D341Med (cell line): ENCODE measurements around the gene CCDC194.
A peak's percentile ranks its signal among the peaks of the same experiment; 100 is the strongest.
"Not testable (repeated sequence)": the region's sequence is repeated elsewhere in the genome, so short reads cannot be mapped to it uniquely, and the experiment has no call there.

Experiments used
- DNase-seq: peaks from one replicate; pipeline ENCODE4 v3.0.0; 2012; ENCODE audit warnings: low spot score

Gene CCDC194

GRCh38 chr19:17376935-17377600 lies 16.9 kb downstream of the CCDC194 start, which contains the start of gene PLVAP:
Gene PLVAP, minus strand, starts transcription at chr19:17377342. Its CDS starts 54 bp downstream, at chr19:17377288.
- DNase-seq, result no peak

- no peak for DNase-seq
Measured at GRCh38 chr19:17370026-17370587, 23.9 kb downstream of the CCDC194 start.

DNA sequence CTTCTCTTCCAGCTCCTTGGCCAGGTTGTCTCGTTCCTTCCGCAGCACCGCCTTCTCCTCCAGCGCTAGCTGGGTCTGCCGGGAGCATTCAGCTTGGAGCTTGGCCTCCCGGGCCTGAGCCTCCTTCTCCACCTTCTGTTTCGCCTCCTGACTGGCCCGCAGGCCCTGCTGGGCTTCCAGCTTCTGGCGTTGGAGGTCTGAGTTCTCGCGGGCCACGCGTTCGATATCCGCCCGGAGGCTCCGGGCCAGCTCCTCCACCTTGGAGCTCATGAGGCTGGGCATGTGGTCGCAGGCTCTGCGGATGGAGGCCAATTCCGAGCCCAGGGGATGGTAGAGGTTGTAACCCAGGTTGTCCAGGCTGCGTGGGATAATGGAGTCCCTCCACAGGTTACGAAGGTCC lies 28.6 kb downstream of the CCDC194 start:
- DNase-seq, result no peak

DNA sequence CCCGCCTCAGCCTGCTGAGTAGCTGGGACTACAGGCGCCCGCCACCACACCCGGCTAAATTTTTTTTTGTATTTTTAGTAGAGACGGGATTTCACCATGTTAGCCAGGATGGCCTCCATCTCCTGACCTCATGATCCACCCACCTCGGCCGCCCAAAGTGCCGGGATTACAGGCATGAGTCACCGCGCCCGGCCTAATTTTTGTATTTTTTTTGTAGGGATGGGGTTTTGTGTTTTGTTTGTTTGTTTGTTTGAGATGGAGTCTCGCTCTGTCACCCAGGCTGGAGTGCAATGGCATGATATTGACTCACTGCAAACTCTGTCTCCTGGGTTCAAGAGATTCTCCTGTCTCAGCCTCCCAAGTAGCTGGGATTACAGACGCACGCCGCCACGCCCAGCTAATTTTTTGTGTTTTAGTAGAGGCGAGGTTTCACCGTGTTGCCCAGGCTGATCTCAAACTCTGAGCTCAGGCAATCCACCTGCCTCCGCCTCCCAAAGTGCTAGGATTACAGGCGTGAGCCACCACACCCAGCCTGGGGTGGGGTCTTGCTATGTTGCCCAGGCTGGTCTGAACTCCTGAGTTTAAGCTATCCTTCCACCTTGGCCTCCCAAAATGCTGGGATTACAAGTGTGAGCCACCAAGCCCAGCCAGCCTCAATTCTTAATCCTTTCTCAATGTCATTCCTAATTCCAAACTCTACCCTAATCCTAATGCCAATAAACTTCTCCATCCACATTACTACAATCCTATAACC lies 30.0 kb downstream of the CCDC194 start:
- not testable (repeated sequence) for DNase-seq

DNA sequence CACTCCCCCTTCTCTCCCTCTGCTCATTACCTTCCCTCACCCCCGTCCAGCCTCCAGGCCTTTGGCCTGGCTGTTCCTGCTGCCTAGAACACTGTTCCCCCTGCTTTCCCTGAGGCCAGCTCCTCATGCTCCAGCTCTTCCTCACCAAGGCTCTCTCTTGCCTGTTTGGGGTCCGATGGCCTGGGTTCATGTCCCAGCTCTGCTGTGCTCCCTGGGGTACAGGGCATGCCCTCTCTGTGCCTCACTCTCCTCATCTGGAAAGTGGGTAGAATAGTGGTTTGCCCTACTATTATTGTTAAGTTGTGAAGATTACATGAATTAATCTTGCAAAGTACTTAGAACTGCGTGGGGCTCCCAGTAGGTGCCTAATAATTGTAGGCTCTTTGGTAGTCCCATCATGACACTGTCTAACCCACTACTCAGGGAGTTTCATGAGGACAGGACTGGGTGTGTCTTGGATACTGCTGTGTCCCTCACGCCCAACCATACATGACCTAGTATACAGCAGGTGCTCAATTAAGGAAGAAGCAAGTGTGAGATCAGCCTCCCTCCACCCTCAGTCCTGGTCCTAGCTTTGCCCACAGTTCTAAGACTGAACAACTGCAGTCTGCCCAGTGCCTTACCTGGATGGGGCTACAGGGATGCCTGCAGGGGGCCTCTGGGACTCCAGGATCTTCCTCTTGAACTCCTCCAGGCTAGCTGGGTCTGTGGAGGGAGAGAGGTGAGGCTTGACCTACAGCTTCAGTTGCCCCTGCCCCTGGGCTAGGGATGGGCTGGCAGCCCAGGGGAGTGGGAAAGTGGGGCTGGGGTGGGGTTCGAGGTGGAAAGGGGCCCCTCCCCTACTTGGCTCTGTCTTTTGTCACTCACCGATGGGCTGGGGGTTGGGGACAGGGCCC lies 33.8 kb downstream of the CCDC194 start:
- peak; percentile 25 for DNase-seq

- DNase-seq, result peak; percentile 29
Measured at GRCh38 chr19:17358395-17358794, 35.6 kb downstream of the CCDC194 start.

DNA sequence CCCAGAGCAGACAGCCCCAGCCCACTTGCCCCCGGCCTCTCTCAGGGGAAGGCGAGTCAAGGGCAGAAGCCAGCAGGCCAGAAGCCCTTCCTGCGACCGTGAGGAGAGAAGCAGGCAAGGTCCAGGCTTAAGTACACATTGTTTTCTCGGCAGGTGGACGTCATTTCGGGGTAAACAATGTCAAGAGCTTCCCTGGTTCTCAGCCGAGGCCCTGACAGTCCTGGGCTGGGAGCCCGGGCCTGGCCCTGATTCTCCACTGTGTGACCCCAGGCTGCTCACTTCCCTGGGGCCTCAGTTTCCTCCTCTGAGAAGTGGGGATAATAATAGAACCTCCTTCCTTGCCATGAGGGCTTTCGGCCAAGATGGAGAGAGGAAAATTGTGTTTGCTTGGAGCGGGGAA lies 36.3 kb downstream of the CCDC194 start:
- DNase-seq, result no peak

DNA sequence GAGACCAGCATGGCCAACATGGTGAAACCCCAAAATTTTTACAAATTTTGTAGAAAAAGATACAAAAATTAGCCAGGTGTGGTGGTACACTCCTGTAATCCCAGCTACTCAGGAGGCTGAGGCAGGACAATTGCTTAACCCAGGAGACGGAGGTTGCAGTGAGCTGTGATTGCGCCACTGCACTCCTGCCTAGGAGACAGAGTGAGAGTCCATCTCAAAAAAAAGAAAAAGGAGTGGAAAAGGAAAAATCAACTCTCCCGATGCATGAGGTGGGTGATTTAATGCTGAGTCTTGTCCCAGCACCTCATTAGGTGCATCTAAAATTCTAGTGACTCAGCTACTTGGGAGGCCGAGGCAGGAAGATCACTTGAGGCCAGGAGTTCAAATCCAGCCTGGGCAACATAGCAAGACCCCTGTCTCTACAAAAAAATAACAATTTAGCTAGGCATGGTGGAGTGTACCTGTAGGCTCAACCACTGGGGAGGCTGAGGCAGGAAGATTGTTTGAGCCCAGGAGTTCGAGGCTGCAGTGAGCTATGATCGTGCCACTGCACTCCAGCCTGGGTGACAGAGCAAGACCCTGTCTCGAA lies 36.8 kb downstream of the CCDC194 start:
- no peak for DNase-seq

- DNase-seq, result no peak
Measured at GRCh38 chr19:17353386-17353785, 40.6 kb downstream of the CCDC194 start.

GRCh38 chr19:17352608-17353280 lies 41.3 kb downstream of the CCDC194 start:
- no peak for DNase-seq

- no peak for DNase-seq
Measured at GRCh38 chr19:17351815-17352435, 42.1 kb downstream of the CCDC194 start.

GRCh38 chr19:17348700-17349099 lies 45.3 kb downstream of the CCDC194 start:
- no peak for DNase-seq

- no peak for DNase-seq
Measured at GRCh38 chr19:17347877-17348276, 46.1 kb downstream of the CCDC194 start.

- no peak for DNase-seq
Measured at GRCh38 chr19:17347361-17347760, 46.6 kb downstream of the CCDC194 start.

- DNase-seq, result peak; percentile 90
Measured at GRCh38 chr19:17346109-17346671, 47.8 kb downstream of the CCDC194 start.

DNA sequence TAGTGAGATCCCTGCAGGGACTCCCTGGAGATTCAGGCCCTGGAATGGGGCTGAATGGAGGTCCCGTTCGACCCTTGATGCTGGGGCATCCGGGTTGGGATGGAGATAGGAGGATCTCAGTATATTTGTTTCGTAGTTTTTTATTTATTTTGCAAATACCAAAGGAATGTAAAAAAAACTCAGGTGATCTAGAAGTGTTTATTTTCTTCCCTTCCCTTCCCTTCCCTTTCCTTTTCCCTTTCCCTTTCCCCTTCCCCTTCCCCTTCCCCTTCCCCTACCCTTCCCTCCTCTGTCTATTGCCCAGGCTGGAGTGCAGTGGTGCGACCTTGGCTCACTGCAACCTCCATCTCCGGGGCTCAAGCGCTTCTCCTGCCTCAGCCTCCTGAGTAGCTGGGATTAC lies 52.2 kb downstream of the CCDC194 start:
- DNase-seq, result no peak

DNA sequence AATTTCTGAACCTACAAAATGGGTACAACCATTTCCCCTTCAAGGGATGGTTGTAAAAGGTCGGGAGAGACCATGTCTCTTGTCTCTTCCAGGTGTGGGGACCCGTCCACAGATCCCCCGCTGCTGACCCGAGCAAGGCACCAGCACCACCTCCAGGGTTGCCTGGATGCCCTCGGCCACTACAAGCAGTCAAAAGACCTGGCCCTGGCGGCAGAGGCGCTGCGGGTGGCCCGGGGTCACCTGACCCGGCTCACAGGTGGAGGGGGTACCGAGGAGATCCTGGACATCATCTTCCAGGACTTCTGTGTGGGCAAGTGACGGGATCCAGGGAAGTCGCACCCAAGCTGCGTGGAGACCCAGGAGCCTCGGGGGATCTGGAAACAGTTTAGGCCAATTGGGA lies 52.6 kb downstream of the CCDC194 start:
- no peak for DNase-seq

DNA sequence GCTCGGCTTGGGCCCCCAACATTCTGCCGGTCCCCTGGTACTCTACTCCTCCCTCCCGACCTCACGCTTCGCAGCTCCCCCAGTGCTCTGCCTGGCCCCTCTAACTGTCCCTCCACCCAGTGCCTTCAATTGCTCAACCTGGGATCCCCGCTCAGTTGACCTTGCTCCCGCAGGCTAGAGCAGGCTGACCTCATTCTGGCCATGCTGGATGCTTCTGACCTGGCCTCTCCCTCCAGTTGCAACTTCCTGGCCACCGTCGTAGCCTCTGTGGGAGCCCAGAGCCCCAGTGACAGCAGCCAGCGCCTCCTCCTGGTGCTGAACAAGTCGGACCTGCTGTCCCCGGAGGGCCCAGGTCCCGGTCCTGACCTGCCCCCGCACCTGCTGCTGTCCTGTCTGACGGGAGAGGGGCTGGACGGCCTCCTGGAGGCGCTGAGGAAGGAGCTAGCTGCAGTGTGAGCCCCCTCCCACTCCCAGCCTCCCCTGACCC lies 53.1 kb downstream of the CCDC194 start:
- no peak for DNase-seq
